HepG2 (cell line): ENCODE measurements around the gene PHF13. TPM values are rescaled to one million over a fixed set of nuclear protein-coding genes. Genes with fewer than 3 reads are reported as not detected.
A peak's percentile ranks its signal among the peaks of the same experiment; 100 is the strongest.

Experiments used
- AGO2 ChIP-seq: fragments of 200-400 bp; formaldehyde crosslinking; optimal IDR thresholded peaks from 2 replicates; pipeline ENCODE3; 2017; ENCODE audit warnings: mild to moderate bottlenecking, low read depth, low read length, moderate library complexity
- ARID5B ChIP-seq: IDR thresholded peaks from 2 replicates; pipeline ENCODE4 v1.4.0; 2020; ENCODE audit warnings: mild to moderate bottlenecking, missing genetic modification reagents
- BCL3 ChIP-seq: sonication (generic); formaldehyde crosslinking; IDR thresholded peaks from 2 replicates; pipeline ENCODE4 v1.5.1; 2020; ENCODE audit warnings: mild to moderate bottlenecking, missing genetic modification reagents, moderate library complexity
- CAMTA2 ChIP-seq: sonication (generic); formaldehyde crosslinking; IDR thresholded peaks from 2 replicates; pipeline ENCODE4 v1.4.0; 2020; ENCODE audit warnings: mild to moderate bottlenecking, missing genetic modification reagents, borderline replicate concordance
- CEBPG ChIP-seq: IDR thresholded peaks from 2 replicates; pipeline ENCODE4 v1.6.1; 2016
- HMG20B ChIP-seq: conservative IDR thresholded peaks from 2 replicates; pipeline ENCODE4 v1.6.1; 2016; ENCODE audit warnings: missing genetic modification reagents, missing compliant biosample characterization
- HNF4G ChIP-seq, 2 experiments: sonication (generic) in 1 of 2; formaldehyde crosslinking in 1 of 2; IDR thresholded peaks; 2 replicates each; pipeline versions ENCODE4 v1.4.0 to v1.6.1; 2011 to 2020; ENCODE audit warnings: borderline replicate concordance in 2 of 2, low read depth in 2 of 2, mild to moderate bottlenecking in 2 of 2, low read length in 1 of 2, missing genetic modification reagents in 1 of 2, moderate library complexity in 1 of 2
- IKZF4 ChIP-seq: sonication (generic); formaldehyde crosslinking; IDR thresholded peaks from 2 replicates; pipeline ENCODE4 v1.5.1; 2020; ENCODE audit warnings: borderline replicate concordance, mild to moderate bottlenecking, low read depth, missing genetic modification reagents; ENCODE audit errors: not compliant biosample characterization
- MAFF ChIP-seq: IDR thresholded peaks from 2 replicates; pipeline ENCODE4 v1.6.1; 2011; ENCODE audit warnings: low read depth, low read length, improper control_type of control experiment
- MXD4 ChIP-seq: IDR thresholded peaks from 2 replicates; pipeline ENCODE4 v1.6.1; 2016; ENCODE audit warnings: mild to moderate bottlenecking, missing biosample characterization, missing genetic modification reagents
- NFYC ChIP-seq: IDR thresholded peaks from 2 replicates; pipeline ENCODE4 v1.6.1; 2016; ENCODE audit warnings: missing genetic modification reagents, missing compliant biosample characterization
- PHF5A ChIP-seq: IDR thresholded peaks from one replicate; pipeline ENCODE4 v1.6.1; 2018; ENCODE audit warnings: low read depth, missing genetic modification reagents; ENCODE audit not compliant: unreplicated experiment
- POLR2A ChIP-seq, 2 experiments: IDR thresholded peaks; 2 replicates each; pipeline ENCODE4 v1.6.1; 2011; ENCODE audit warnings: low read depth in 2 of 2, low read length in 2 of 2, mild to moderate bottlenecking in 1 of 2, moderate library complexity in 1 of 2; ENCODE audit not compliant: insufficient read depth in 1 of 2
- REPIN1 ChIP-seq: sonication (generic); formaldehyde crosslinking; IDR thresholded peaks from 2 replicates; pipeline ENCODE4 v1.8.0; 2022; ENCODE audit warnings: missing genetic modification reagents, low read depth, mild to moderate bottlenecking, borderline replicate concordance
- SMARCC2 ChIP-seq: fragments of 450-650 bp; IDR thresholded peaks from 2 replicates; pipeline ENCODE4 v1.6.1; 2017; ENCODE audit warnings: antibody characterized with exemption, mild to moderate bottlenecking
- SMARCE1 ChIP-seq: fragments of 450-650 bp; IDR thresholded peaks from 2 replicates; pipeline ENCODE4 v1.6.1; 2017; ENCODE audit warnings: borderline replicate concordance
- SSRP1 ChIP-seq: IDR thresholded peaks from 2 replicates; pipeline ENCODE4 v1.6.1; 2016; ENCODE audit warnings: control low read depth
- ZNF235 ChIP-seq: sonication (generic); formaldehyde crosslinking; IDR thresholded peaks from 2 replicates; pipeline ENCODE4 v1.8.1; 2023; ENCODE audit warnings: mild to moderate bottlenecking, missing genetic modification reagents, borderline replicate concordance
- ZNF30 ChIP-seq: sonication (generic); formaldehyde crosslinking; IDR thresholded peaks from 2 replicates; pipeline ENCODE4 v1.5.0; 2020; ENCODE audit warnings: mild to moderate bottlenecking, missing genetic modification reagents
- ZNF597 ChIP-seq: sonication (generic); formaldehyde crosslinking; IDR thresholded peaks from 2 replicates; pipeline ENCODE4 v1.5.0; 2020; ENCODE audit warnings: missing genetic modification reagents
- ZNF720 ChIP-seq: sonication (generic); formaldehyde crosslinking; IDR thresholded peaks from 2 replicates; pipeline ENCODE4 v1.4.0; 2020; ENCODE audit warnings: missing genetic modification reagents
- ZNF770 ChIP-seq: sonication (generic); formaldehyde crosslinking; IDR thresholded peaks from 2 replicates; pipeline ENCODE4 v1.5.0; 2020; ENCODE audit warnings: mild to moderate bottlenecking, missing genetic modification reagents
- polyA plus RNA-seq, 8 experiments: library from polyadenylated mRNA; depleted of rRNA in 3 of 8; stranded (reverse) in 7 of 8; unstranded in 1 of 8; fragments of >200 nt; fragmentation: Illumina TruSeq in 4 of 8; extraction: Trizol in 4 of 8; gene quantifications; 2 replicates each; pipeline versions ENCODE4 v1.2.1 to v1.2.3, GENCODE V29; 2011 to 2016; ENCODE audit warnings: low read depth in 4 of 8, missing spikeins in 1 of 8, mixed read lengths in 1 of 8; ENCODE audit not compliant: insufficient read depth in 1 of 8
- total RNA-seq, 5 experiments: library from RNA; depleted of rRNA; stranded (reverse); fragments of >200 nt; fragmentation: Illumina TruSeq; extraction: Trizol; gene quantifications; 2 replicates each; pipeline ENCODE4 v1.2.3, GENCODE V29; 2016; ENCODE audit warnings: low read depth in 1 of 5

Gene PHF13
- total and polyA plus RNA-seq, 2 of the 13 experiments (the other 11 are each of a cell fraction or from before 2014, with no cell fraction given) = 4.7 to 7.4 TPM

DNA sequence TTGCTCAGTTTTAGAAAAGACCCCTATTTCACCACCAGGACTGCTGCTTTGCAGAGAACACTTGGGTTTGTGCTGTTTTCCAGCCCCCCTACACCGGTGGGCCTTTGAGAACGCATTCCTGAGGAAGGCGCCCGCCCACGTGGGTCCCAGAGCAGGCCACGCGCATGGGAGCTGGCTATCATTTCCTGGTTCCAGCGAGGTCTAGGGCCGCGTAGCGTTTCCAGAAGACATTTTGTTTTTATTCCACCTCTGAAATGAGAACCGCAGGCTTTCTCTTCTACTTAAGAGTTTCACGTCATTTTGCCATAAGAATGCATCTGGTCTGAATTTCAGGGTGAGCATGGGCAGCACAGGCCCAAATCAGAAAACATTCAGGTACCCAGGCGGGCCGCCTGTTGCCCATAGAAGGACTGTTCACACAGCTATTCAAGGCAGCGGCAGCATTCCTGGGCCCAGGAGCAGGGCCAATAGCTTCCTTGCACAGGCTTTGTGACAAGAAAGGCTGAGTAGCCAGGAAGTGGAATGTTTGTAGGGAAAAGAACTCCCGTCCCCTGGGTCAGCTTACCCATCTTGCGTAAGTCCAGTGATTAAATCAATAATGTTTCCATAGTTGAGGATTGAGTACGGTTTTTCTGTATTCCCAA is 9.5 kb upstream of the PHF13 start (continued):
- TF ChIP-seq HNF4G (IDR thresholded peaks at IDR 0.05; ENCODE audit: borderline replicate concordance, low read depth, low read length) (peak; percentile 57; the same call in 1 of the 2 replicates), HNF4G (CRISPR knock-in tag; IDR thresholded peaks at IDR 0.05; ENCODE audit: borderline replicate concordance, low read depth) (no peak), PHF5A (peak; percentile 83), ZNF597 (no peak), CAMTA2 (0 out of 2 replicates have a peak, but pooled peaks have one; percentile 6), IKZF4 (no peak), AGO2 (peak; percentile 12), SMARCE1 (no peak), ZNF720 (CRISPR knock-in tag) (no peak), MAFF (peak; percentile 59), BCL3 (CRISPR knock-in tag) (no peak), SSRP1 (CRISPR knock-in tag) (0 out of 2 replicates have a peak, but pooled peaks have one; percentile 67), NFYC (peak; percentile 46), MXD4 (CRISPR knock-in tag) (no peak), ZNF235 (0 out of 2 replicates have a peak, but pooled peaks have one; percentile 46), SMARCC2 (no peak), HMG20B (CRISPR knock-in tag) (0 out of 2 replicates have a peak, but pooled peaks have one; percentile 30), ZNF770 (0 out of 2 replicates have a peak, but pooled peaks have one; percentile 25), POLR2A (IDR thresholded peaks at IDR 0.05; ENCODE audit: insufficient read depth in 1 of 2, low read depth in 2 of 2, low read length in 2 of 2) (peak in 1 of 2 experiments; percentile 92; a peak in 2 of 4 replicates), ZNF30 (CRISPR knock-in tag) (no peak), REPIN1 (CRISPR knock-in tag) (peak; percentile 64; the same call in 1 of the 2 replicates), ARID5B (CRISPR knock-in tag) (peak; percentile 81), CEBPG (peak; percentile 96)
